Measurements from ENCODE around the gene C1QTNF3. TPM values are rescaled to one million over a fixed set of nuclear protein-coding genes. Genes with fewer than 3 reads are reported as not detected.
"Not testable (repeated sequence)": the region's sequence is repeated elsewhere in the genome, so short reads cannot be mapped to it uniquely, and the experiment has no call there.

The C1QTNF3 gene
- total RNA-seq, result 1 to 10 TPM; 5.0 to 9.4 (median 7.0) TPM

- Histone ChIP-seq H3K36me3 (no peaks in the 10 kb centered on the region), H3K4me1 (peaks cover 0 to 33% (median 8%) of the 10 kb centered on the region in 4 donors), H3K27ac (peak within 1 kb of the TSS in 2 of 4 donors; percentile 25 to 64), H3K4me3 (peak within 1 kb of the TSS in 2 of 4 donors; percentile 10 to 11), H3K9me3 (no peaks in the 10 kb centered on the region), H3K27me3 (no peaks in the 10 kb centered on the region)
- no peak for TF ChIP-seq POLR2A (IDR thresholded peaks at IDR 0.05)
- no peak for TF ChIP-seq CTCF (IDR thresholded peaks at IDR 0.05)
- TF ChIP-seq EP300 (IDR thresholded peaks at IDR 0.05), result no peak
- no peak for DNase-seq (ENCODE audit: low spot score in 2 of 2)
- 31 to 39% methylated on average over 10 of the region's 10 CpGs for WGBS, 2 donors
These were observed at the start of gene C1QTNF3 for GRCh38 chr5:34043099-34043876. C1QTNF3 (minus strand) TSS chr5:34043213; CDS start chr5:34043125, 88 bp downstream.

- not testable (repeated sequence) for DNase-seq (ENCODE audit: low spot score in 2 of 2); H3K9me3 ChIP-seq; H3K4me1 ChIP-seq; H3K4me3 ChIP-seq; H3K36me3 ChIP-seq; H3K27ac ChIP-seq; H3K27me3 ChIP-seq
- 82 to 89% methylated on average over 7 of the region's 7 CpGs for WGBS, 2 donors
These were observed 48.0 kb upstream of the C1QTNF3 start for GRCh38 chr5:34091039-34091438.

- not testable (repeated sequence) for H3K36me3 ChIP-seq; DNase-seq (ENCODE audit: low spot score in 2 of 2); H3K27ac ChIP-seq; H3K9me3 ChIP-seq; H3K4me3 ChIP-seq; H3K4me1 ChIP-seq; H3K27me3 ChIP-seq
- WGBS, 2 donors, result 66 to 71% methylated on average over 2 to 3 of the region's 3 CpGs
These were observed 46.8 kb upstream of the C1QTNF3 start for GRCh38 chr5:34089802-34090201.

GRCh38 chr5:34087728-34088127 is 44.7 kb upstream of the C1QTNF3 start:
- H3K27ac ChIP-seq; H3K27me3 ChIP-seq; H3K9me3 ChIP-seq; H3K4me1 ChIP-seq; H3K36me3 ChIP-seq; H3K4me3 ChIP-seq; DNase-seq (ENCODE audit: low spot score in 2 of 2): not testable (repeated sequence)
- WGBS, 2 donors, result 90 to 95% methylated on average over 3 of the region's 3 CpGs

GRCh38 chr5:34083898-34084297 is 40.9 kb upstream of the C1QTNF3 start:
- not testable (repeated sequence) for H3K4me3 ChIP-seq; H3K27ac ChIP-seq; DNase-seq (ENCODE audit: low spot score in 2 of 2); H3K4me1 ChIP-seq; H3K36me3 ChIP-seq; H3K9me3 ChIP-seq; H3K27me3 ChIP-seq
- 62 to 78% methylated on average over 4 of the region's 4 CpGs for WGBS, 2 donors

- H3K27ac ChIP-seq; H3K27me3 ChIP-seq; H3K9me3 ChIP-seq; H3K36me3 ChIP-seq; H3K4me1 ChIP-seq; H3K4me3 ChIP-seq; DNase-seq (ENCODE audit: low spot score in 2 of 2): not testable (repeated sequence)
- WGBS, 2 donors, result 97 to 98% methylated on average over 2 of the region's 2 CpGs
These were observed 36.5 kb upstream of the C1QTNF3 start for GRCh38 chr5:34079505-34079904.

- H3K4me1 ChIP-seq, result not testable (repeated sequence)
These were observed 34.6 kb upstream of the C1QTNF3 start for GRCh38 chr5:34077636-34078035.

GRCh38 chr5:34076719-34077364 is 33.8 kb upstream of the C1QTNF3 start:
- H3K9me3 ChIP-seq; H3K4me1 ChIP-seq; H3K36me3 ChIP-seq; DNase-seq (ENCODE audit: low spot score in 2 of 2); H3K27ac ChIP-seq; H3K4me3 ChIP-seq; H3K27me3 ChIP-seq: not testable (repeated sequence)
- 75 to 78% methylated on average over 4 of the region's 5 CpGs for whole genome bisulfite sequencing, 2 donors

More at GRCh38 chr5:34077636-34078035, 34.6 kb upstream of the C1QTNF3 start:
- not testable (repeated sequence) for H3K27ac ChIP-seq; H3K4me3 ChIP-seq; H3K36me3 ChIP-seq; H3K27me3 ChIP-seq; H3K9me3 ChIP-seq; DNase-seq (ENCODE audit: low spot score in 2 of 2)
- 95 to 96% methylated on average over 2 of the region's 2 CpGs for WGBS, 2 donors

GRCh38 chr5:34074472-34074871 is 31.5 kb upstream of the C1QTNF3 start:
- H3K27ac ChIP-seq; H3K4me1 ChIP-seq; H3K4me3 ChIP-seq; H3K27me3 ChIP-seq; H3K36me3 ChIP-seq; H3K9me3 ChIP-seq; DNase-seq (ENCODE audit: low spot score in 2 of 2): not testable (repeated sequence)
- WGBS, 2 donors, result 71 to 73% methylated on average over 3 of the region's 3 CpGs

GRCh38 chr5:34074071-34074470 is 31.1 kb upstream of the C1QTNF3 start:
- WGBS, 2 donors, result 65 to 71% methylated on average over 2 to 3 of the region's 3 CpGs
- not testable (repeated sequence) for H3K4me3 ChIP-seq; H3K4me1 ChIP-seq; H3K9me3 ChIP-seq; H3K27ac ChIP-seq; H3K36me3 ChIP-seq; DNase-seq (ENCODE audit: low spot score in 2 of 2); H3K27me3 ChIP-seq

GRCh38 chr5:34070626-34071025 is 27.6 kb upstream of the C1QTNF3 start:
- not testable (repeated sequence) for H3K4me1 ChIP-seq; H3K9me3 ChIP-seq; H3K27ac ChIP-seq; H3K36me3 ChIP-seq; H3K4me3 ChIP-seq; DNase-seq (ENCODE audit: low spot score in 2 of 2); H3K27me3 ChIP-seq
- WGBS, 2 donors, result 92 to 100% methylated on average over 3 of the region's 3 CpGs

All from tibial nerve (tissue), 4 donors.